ENCODE data around the gene E2F3. TPM values are rescaled to one million over a fixed set of nuclear protein-coding genes. Genes with fewer than 3 reads are reported as not detected.

Gene E2F3
- total RNA-seq, 1 donor from 2014 or later: 27.4 TPM

DNA sequence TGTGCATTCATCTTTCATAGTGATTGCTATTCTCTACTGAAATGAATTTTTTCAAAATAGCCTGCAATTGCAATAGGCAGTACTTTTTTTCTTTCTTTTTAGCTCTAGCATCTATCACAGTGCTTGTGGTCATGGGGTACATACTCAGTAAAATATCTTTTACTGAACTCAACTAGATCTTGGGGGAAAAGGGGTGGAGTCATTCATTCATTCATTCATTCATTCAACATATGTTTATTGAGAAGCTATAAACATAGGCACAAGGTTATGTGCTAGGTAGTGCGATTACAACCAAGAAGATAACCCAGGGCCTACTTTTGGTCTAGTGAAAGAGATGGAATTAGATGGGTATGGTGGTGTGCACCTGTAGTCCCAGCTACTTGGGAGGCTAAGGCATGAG lies 131.2 kb downstream of the E2F3 start:
- FAIRE-seq: no peak
- Mint-ChIP-seq H3K27me3 (ENCODE audit: low read depth, unreplicated experiment) (no peaks in the 10 kb centered on the region), H3K27ac (ENCODE audit: unreplicated experiment) (peak overlapping the region; percentile 34), H3K4me1 (ENCODE audit: low read depth, unreplicated experiment) (peaks cover 5% of the 10 kb centered on the region), H3K36me3 (ENCODE audit: low read depth, unreplicated experiment) (no peaks in the 10 kb centered on the region), H3K4me3 (ENCODE audit: unreplicated experiment) (no peak overlapping the region), H3K9me3 (ENCODE audit: unreplicated experiment) (no peaks in the 10 kb centered on the region)
- Histone ChIP-seq H3K27me3 (ENCODE audit: insufficient read depth, low read length) (no peaks in the 10 kb centered on the region), H3K79me2 (ENCODE audit: insufficient read depth, low read length) (peaks cover 23% of the 10 kb centered on the region), H3K4me2 (ENCODE audit: low read length) (no peak overlapping the region), H4K20me1 (ENCODE audit: insufficient read depth, low read length) (no peaks in the 10 kb centered on the region), H2AFZ (ENCODE audit: low read depth, low read length) (no peak overlapping the region), H3K9me3 (ENCODE audit: insufficient read depth, low read depth, low read length) (no peaks in the 10 kb centered on the region), H3K4me3 (ENCODE audit: insufficient read depth, low read depth, low read length) (no peak overlapping the region), H3K36me3 (ENCODE audit: insufficient read depth, low read length) (no peaks in the 10 kb centered on the region), H3K4me1 (ENCODE audit: insufficient read depth, low read length) (peaks cover 8% of the 10 kb centered on the region), H3K9ac (ENCODE audit: low read length) (no peak overlapping the region), H3K27ac (ENCODE audit: low read depth, low read length) (no peak overlapping the region)
- DNase-seq (ENCODE audit: low read depth): no peak
- TF ChIP-seq, protein P1, sequence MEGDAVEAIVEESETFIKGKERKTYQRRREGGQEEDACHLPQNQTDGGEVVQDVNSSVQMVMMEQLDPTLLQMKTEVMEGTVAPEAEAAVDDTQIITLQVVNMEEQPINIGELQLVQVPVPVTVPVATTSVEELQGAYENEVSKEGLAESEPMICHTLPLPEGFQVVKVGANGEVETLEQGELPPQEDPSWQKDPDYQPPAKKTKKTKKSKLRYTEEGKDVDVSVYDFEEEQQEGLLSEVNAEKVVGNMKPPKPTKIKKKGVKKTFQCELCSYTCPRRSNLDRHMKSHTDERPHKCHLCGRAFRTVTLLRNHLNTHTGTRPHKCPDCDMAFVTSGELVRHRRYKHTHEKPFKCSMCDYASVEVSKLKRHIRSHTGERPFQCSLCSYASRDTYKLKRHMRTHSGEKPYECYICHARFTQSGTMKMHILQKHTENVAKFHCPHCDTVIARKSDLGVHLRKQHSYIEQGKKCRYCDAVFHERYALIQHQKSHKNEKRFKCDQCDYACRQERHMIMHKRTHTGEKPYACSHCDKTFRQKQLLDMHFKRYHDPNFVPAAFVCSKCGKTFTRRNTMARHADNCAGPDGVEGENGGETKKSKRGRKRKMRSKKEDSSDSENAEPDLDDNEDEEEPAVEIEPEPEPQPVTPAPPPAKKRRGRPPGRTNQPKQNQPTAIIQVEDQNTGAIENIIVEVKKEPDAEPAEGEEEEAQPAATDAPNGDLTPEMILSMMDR (IDR thresholded peaks at IDR 0.05; ENCODE audit: insufficient read depth, low read depth, low read length): no peak
- TF ChIP-seq EZH2 (IDR thresholded peaks at IDR 0.05; ENCODE audit: insufficient read depth, low read length): no peak

DNA sequence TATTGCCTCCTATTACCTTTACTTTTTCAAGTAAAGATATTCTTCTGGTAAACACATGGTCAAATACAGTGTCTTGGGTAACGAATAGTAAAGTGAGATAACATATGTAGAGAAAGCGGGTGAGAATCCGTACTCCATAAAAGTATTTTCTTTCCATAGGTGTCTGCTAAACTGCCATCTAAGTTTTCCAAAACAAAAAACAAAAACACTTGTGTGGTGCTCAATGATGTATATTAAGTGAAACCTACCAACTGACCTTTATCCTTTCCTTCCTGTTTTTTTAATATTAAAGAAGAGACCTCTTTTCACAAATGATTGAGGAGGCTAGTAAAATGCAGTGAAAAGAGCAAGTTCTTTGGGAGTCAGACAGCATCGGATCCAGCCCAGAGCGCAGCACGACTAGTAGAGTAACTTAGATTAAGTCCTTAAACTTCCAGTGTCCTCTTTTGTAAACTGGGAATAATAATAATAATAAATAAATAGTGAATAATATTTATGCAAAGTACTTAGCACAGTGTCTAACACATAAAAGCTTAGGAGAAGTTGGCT lies 132.1 kb downstream of the E2F3 start:
- Histone ChIP-seq H3K79me2 (ENCODE audit: insufficient read depth, low read length) (peaks cover 32% of the 10 kb centered on the region), H3K9me3 (ENCODE audit: insufficient read depth, low read depth, low read length) (no peaks in the 10 kb centered on the region), H2AFZ (ENCODE audit: low read depth, low read length) (peak overlapping the region; percentile 88), H3K4me1 (ENCODE audit: insufficient read depth, low read length) (peaks cover 8% of the 10 kb centered on the region), H3K27ac (ENCODE audit: low read depth, low read length) (peak overlapping the region; percentile 90), H3K27me3 (ENCODE audit: insufficient read depth, low read length) (no peaks in the 10 kb centered on the region), H3K4me3 (ENCODE audit: insufficient read depth, low read depth, low read length) (peak overlapping the region; percentile 92), H3K9ac (ENCODE audit: low read length) (peak overlapping the region; percentile 95), H3K36me3 (ENCODE audit: insufficient read depth, low read length) (no peaks in the 10 kb centered on the region), H3K4me2 (ENCODE audit: low read length) (peak overlapping the region; percentile 93), H4K20me1 (ENCODE audit: insufficient read depth, low read length) (peaks cover 2% of the 10 kb centered on the region)
- peaks cover 1% of the 10 kb centered on the region for H3K36me3 Mint-ChIP-seq (ENCODE audit: low read depth, unreplicated experiment)
- no peaks in the 10 kb centered on the region for H3K27me3 Mint-ChIP-seq (ENCODE audit: low read depth, unreplicated experiment)
- TF ChIP-seq EZH2 (IDR thresholded peaks at IDR 0.05; ENCODE audit: insufficient read depth, low read length): no peak
- TF ChIP-seq, protein P1 (IDR thresholded peaks at IDR 0.05; ENCODE audit: insufficient read depth, low read depth, low read length): no peak
- H3K27ac Mint-ChIP-seq (ENCODE audit: unreplicated experiment): peak overlapping the region; percentile 91
- no peak for DNase-seq (ENCODE audit: low read depth)
- no peaks in the 10 kb centered on the region for H3K9me3 Mint-ChIP-seq (ENCODE audit: unreplicated experiment)
- peak overlapping the region; percentile 98 for H3K4me3 Mint-ChIP-seq (ENCODE audit: unreplicated experiment)
- peaks cover 14% of the 10 kb centered on the region for H3K4me1 Mint-ChIP-seq (ENCODE audit: low read depth, unreplicated experiment)
- no peak for FAIRE-seq

All from astrocyte (in vitro differentiated cells and primary cell).